Activated naive CD4-positive, alpha-beta T cell treated with anti-CD3 and anti-CD28 coated beads, Interleukin-2, amount 50 U/mL, for 16 hours (primary cell): ENCODE results near the gene CHAC1.

Source experiments
- DNase-seq: peaks from one replicate; pipeline ENCODE4 v3.0.0-alpha.2; 2020

CHAC1 gene

DNA sequence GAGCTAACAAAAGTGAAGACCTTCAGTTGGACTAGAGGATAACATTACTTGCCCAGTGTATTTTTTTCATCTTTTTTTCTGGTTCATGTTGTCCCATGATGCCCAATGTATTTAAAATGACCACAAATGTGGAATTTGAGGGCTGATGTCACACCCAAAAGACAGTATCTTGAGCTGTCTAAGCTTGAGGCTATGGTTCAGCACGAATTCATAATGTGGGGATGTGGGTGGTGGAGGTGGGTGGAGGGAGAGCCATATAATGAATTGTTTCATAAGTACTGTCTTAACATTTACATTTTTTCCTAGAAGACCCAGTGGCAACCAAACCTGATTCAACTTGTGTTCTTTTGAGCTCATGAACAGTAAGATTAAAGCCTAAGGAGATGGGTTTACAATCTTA is 37.5 kb downstream of the CHAC1 start:
- no peak for DNase-seq

DNA sequence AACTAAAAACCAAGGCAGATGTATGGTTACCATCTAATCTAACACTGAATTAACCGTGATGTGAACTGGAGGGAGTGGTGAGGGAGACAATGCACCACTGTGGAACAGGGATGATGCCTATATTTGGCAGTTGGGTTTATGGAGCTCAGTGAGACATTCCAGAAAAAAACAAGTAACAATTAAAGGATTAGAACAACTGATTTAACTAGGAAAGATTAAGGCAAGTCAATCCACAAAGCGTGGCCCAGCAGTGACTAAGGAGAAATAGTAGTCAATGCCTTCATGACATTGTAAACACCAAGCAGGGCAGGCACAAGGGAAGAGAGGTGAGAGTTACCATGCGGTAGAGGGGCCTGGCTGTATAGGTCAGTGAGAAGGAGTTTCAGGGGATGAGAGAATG is 38.1 kb downstream of the CHAC1 start:
- DNase-seq: no peak

DNA sequence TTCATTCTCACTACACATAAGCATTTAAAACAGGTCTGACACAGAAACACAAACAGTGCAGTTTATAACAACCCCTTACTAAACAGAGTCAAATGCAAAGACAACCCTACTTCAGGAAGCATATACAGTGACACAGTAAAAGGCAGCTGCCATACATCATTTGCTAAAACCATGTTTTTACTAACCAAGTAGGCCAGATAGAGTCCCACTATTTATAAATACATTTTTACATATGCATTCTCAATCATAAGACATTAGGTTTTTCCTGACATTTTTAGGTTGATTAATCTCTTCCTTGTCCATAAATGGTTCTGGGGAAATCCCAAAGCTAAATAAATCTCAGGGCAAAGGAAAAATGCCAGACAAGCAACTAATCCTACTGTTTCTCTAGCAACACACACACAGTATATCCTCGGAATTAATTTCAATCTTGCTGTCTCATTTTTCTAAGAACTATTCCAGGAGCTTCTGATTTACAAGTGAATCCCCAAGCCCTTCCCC is 39.0 kb downstream of the CHAC1 start:
- DNase-seq: no peak

DNA sequence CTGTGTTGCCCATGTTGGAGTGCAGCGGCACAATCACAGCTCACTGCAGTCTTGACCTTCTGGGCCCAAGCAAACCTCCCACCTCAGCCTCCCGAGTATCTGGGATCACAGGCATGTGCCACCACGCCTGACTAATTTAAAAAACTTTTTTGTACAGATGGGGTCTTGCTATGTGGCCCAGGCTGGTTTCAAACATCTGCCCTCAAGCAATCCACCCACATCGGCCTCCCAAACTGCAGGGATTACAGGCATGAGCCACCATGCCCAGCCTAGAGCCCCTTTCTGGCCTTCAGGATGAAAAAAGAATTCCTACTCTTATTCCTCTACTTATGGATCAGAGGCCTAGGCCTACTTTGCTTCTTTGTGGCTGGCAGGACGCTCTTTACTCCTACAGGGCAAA is 39.6 kb downstream of the CHAC1 start:
- no peak for DNase-seq

DNA sequence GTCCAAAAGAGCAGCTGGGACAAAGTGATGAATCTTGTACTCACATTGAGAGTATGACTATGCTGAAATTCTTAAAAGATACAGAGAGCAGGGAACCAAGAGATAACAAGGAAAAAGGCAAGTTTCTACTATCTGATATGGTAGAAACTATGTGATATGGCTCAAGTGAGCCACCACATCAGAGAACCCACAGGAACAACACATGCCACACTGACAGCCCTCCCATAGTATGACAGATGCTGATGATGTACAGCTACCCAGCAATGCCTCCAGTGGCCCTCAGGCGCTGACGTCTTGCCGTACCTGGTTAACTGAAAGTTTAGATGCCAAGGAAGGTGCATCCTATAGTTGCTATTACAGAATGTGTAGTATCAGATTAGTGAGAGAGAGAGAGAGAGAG is 42.4 kb downstream of the CHAC1 start:
- DNase-seq: no peak

DNA sequence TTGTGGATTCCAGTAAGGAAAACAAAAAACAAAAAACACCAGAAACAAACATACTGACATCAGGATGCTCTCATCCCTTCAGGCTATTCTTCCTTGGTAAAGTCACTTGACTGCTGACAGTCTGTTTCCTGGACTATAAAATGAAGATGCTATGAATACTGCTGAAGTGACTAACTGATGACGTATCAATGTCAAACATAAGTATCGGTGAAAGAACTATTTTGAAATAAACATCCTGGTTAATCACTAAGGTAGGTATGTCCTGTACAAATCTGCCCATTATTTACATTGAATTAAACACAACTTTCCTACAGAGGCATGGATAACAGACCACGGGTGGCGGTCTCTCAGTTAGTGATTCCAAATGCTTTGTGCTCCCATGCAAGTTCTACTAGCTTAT is 45.9 kb downstream of the CHAC1 start:
- DNase-seq: no peak

DNA sequence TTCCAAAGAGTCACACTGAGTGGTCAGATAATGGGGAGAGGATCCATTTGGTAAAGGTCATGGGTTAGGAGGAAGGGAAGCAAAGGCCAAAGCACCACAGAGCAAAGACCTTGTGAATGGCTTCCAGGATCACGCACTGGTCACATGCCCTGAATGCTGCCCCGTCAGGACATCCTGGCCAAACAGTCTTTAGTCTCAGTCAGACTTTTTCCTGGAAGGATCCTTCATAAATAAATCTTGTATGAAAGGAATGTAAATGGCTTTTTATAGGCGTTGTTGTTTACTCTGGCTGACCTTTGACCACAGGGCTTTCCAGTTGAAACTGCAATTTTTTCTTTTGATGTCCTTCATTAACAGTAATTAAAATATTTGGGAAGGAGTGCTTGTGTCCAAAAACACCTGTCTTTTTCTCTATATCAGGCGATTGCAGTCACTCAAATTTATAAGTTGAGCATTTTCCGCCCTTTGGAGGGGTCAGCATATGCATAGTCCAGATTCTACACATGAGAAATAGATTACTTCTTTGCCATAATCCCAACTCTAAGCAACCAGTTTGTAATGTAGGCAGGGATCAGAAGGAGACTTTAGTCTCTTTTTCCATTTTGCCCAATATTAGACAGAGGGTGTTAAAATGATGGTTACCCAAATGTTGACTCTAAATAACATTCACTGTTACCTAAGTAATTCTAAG is 48.4 kb downstream of the CHAC1 start:
- DNase-seq: no peak

DNA sequence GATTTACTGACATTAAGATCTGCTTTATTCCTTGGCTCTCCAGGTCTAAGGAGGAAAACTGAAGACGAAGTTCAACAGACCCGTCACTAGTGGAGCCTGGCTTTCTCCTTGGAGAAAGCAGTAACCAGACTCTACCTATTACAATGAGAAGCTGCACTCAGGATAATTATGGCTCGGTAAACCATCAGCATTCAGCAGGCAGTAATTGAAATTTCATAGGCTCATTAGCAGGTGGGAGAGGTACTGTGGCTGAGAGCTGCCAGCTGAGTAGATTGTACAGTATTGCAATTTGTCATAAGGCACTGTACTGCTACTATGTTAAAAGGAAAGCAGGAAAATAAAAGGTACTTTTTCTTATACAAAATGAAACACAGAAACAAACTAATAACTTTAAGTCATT is 51.2 kb downstream of the CHAC1 start:
- no peak for DNase-seq
